AG04449 (cell line): ENCODE measurements around the gene LCN15.
"Not testable (repeated sequence)": the region's sequence is repeated elsewhere in the genome, so short reads cannot be mapped to it uniquely, and the experiment has no call there.

ENCODE experiments used
- CTCF ChIA-PET: fragments of 350-600 bp; formaldehyde crosslinking; extraction: SDS; loops from one replicate; lab custom pipeline; 2021; ENCODE audit warnings: antibody characterized with exemption; lab: Yijun Ruan, JAX
- POLR2A ChIA-PET: fragments of 400-600, 350-600 bp; formaldehyde crosslinking; extraction: SDS; loops from one replicate; lab custom pipeline; 2020; ENCODE audit warnings: antibody characterized with exemption, inconsistent platforms; lab: Yijun Ruan, JAX
- DNase-seq: peaks from one replicate; pipeline ENCODE4 v3.0.0-alpha.2; 2010; ENCODE audit warnings: low read depth, low spot score
- H3K4me3 ChIP-seq: 2 replicates; pipeline ENCODE4 v1.5.1; 2011; ENCODE audit warnings: low read depth, mild to moderate bottlenecking, control low read depth, low read length
- CTCF ChIP-seq: IDR thresholded peaks from one replicate; pipeline ENCODE4 v1.5.1; 2011; ENCODE audit warnings: mild to moderate bottlenecking, moderate library complexity, low read length, control low read depth, inconsistent platforms; ENCODE audit not compliant: insufficient read depth; ENCODE audit errors: missing control alignments

Gene LCN15

GRCh38 chr9:136757328-136757727 lies 7.0 kb downstream of the LCN15 start:
- ChIA-PET CTCF (interaction anchor here (1.6 to 2.1 kb wide), 5 partner anchors 9 to 29 kb away, joined by 5 to 12 read pairs (median 9); no protein-coding TSS in a partner anchor), POLR2A (interaction anchor here (1.5 kb wide), 1 partner anchor 29 kb away, joined by 3 read pairs; no protein-coding TSS in a partner anchor)
- H3K4me3 ChIP-seq = no peak overlapping the region
- no peak for DNase-seq
- no peak for TF ChIP-seq CTCF

GRCh38 chr9:136756836-136757235 lies 7.5 kb downstream of the LCN15 start:
- no peak for DNase-seq
- no peak for TF ChIP-seq CTCF
- ChIA-PET POLR2A (no interaction called here), CTCF (interaction anchor here (1.7 to 2.3 kb wide), 3 partner anchors 9 to 28 kb away, joined by 9 to 12 read pairs (median 9); no protein-coding TSS in a partner anchor)
- no peak overlapping the region for H3K4me3 ChIP-seq

- TF ChIP-seq CTCF = no peak
- DNase-seq = no peak
- H3K4me3 ChIP-seq = no peak overlapping the region
- POLR2A ChIA-PET = no interaction called here
- CTCF ChIA-PET = interaction anchor here (1.7 to 2.3 kb wide), 2 partner anchors 10 to 11 kb away, joined by 5 to 9 read pairs; no protein-coding TSS in a partner anchor
Observed at GRCh38 chr9:136756134-136756438, 8.2 kb downstream of the LCN15 start.

GRCh38 chr9:136755302-136756133 lies 8.8 kb downstream of the LCN15 start:
- POLR2A ChIA-PET = interaction anchor here (1.0 kb wide), 1 partner anchor 27 kb away, joined by 4 read pairs; no protein-coding TSS in a partner anchor
- CTCF ChIA-PET = interaction anchor here (1.4 to 2.3 kb wide), 3 partner anchors 10 to 17 kb away, joined by 3 to 9 read pairs (median 5); no protein-coding TSS in a partner anchor
- not testable (repeated sequence) for DNase-seq, H3K4me3 ChIP-seq

GRCh38 chr9:136754626-136755301 lies 9.6 kb downstream of the LCN15 start:
- POLR2A ChIA-PET = interaction anchor here (1.0 kb wide), 1 partner anchor 27 kb away, joined by 4 read pairs; no protein-coding TSS in a partner anchor

More at GRCh38 chr9:136754626-136755301, 9.6 kb downstream of the LCN15 start:
- H3K4me3 ChIP-seq = no peak overlapping the region
- no peak for TF ChIP-seq CTCF
- CTCF ChIA-PET = interaction anchor here (0.6 to 2.3 kb wide), 4 partner anchors 9 to 17 kb away, joined by 3 to 9 read pairs (median 4); partner anchors contain the start of gene LCN15
- no peak for DNase-seq
